ENCODE results near the gene ATP6V0A1. TPM values are rescaled to one million over a fixed set of nuclear protein-coding genes. Genes with fewer than 3 reads are reported as not detected.

The ATP6V0A1 gene
- total RNA-seq, 1 donor from 2014 or later: 109 TPM

DNA sequence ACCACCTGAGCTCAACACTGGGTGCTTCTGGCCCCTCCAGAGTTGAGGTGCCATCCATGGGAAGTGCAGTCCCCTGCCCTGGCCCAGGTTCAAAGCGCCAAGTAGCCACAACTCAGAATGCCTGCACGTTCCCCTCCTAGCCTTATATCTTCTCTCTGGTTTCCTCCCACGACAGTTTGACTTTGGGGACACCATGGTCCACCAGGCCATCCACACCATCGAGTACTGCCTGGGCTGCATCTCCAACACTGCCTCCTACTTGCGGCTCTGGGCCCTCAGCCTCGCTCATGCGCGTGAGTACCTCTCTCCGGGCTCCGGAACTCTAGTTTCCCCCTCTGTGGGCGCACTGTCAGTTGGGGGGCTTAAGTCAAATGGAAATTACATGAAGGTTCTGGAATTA lies 55.0 kb downstream of the ATP6V0A1 start:
- Histone ChIP-seq H3K27ac (peak overlapping the region; percentile 55), H3K27me3 (no peaks in the 10 kb centered on the region), H3K9me3 (no peaks in the 10 kb centered on the region), H3K36me3 (peaks cover 47% of the 10 kb centered on the region), H3K4me3 (no peak overlapping the region), H3K4me1 (peaks cover 32% of the 10 kb centered on the region)
- intact Hi-C loops (cut with DNase I): loop anchor here (5.0 to 10.0 kb wide), 2 partner anchors 86 to 209 kb away; no protein-coding TSS in a partner anchor
- no peak for DNase-seq
- no peak for ATAC-seq
- TF ChIP-seq, protein P1, sequence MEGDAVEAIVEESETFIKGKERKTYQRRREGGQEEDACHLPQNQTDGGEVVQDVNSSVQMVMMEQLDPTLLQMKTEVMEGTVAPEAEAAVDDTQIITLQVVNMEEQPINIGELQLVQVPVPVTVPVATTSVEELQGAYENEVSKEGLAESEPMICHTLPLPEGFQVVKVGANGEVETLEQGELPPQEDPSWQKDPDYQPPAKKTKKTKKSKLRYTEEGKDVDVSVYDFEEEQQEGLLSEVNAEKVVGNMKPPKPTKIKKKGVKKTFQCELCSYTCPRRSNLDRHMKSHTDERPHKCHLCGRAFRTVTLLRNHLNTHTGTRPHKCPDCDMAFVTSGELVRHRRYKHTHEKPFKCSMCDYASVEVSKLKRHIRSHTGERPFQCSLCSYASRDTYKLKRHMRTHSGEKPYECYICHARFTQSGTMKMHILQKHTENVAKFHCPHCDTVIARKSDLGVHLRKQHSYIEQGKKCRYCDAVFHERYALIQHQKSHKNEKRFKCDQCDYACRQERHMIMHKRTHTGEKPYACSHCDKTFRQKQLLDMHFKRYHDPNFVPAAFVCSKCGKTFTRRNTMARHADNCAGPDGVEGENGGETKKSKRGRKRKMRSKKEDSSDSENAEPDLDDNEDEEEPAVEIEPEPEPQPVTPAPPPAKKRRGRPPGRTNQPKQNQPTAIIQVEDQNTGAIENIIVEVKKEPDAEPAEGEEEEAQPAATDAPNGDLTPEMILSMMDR (IDR thresholded peaks at IDR 0.05): no peak

DNA sequence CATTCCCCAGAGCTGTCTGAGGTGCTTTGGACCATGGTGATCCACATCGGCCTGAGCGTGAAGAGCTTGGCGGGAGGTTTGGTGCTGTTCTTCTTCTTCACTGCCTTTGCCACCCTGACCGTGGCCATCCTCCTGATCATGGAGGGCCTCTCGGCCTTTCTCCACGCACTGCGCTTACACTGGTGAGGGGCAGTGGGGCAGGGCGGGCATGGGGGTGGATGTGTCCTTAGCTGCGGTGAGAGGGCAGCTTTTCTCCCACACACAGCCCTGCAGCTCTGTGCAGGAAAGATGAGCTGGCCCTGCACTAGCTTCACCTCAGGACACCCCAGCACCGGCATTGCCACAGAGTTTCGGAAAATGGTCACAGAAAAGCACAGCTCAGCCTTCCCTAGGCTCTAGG lies 55.6 kb downstream of the ATP6V0A1 start:
- intact Hi-C loops (cut with DNase I): loop anchor here (5.0 to 10.0 kb wide), 2 partner anchors 87 to 209 kb away; no protein-coding TSS in a partner anchor
- DNase-seq: no peak
- Histone ChIP-seq H3K4me1 (peaks cover 38% of the 10 kb centered on the region), H3K27me3 (no peaks in the 10 kb centered on the region), H3K27ac (no peak overlapping the region), H3K9me3 (no peaks in the 10 kb centered on the region), H3K36me3 (peaks cover 42% of the 10 kb centered on the region), H3K4me3 (no peak overlapping the region)
- TF ChIP-seq, protein P1 (IDR thresholded peaks at IDR 0.05): no peak
- ATAC-seq: no peak

DNA sequence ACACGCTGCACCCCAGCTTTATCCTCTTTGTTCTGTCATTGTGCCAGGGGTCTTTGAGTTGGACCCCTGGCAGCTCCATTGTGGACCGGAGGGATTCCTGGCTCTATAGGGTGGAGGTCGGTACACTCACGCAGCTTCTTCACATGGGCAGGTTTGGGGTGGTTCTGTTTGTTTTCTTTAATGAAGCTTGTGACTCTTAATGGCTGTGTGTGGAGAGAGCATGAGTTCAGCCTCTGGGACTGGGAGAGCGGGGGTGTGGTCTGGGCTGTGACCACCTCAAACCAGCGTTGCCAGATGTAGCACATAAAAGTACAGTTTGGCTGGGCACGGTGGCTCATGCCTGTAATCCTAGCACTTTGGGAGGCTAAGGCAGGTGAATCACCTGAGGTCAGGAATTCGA lies 56.2 kb downstream of the ATP6V0A1 start:
- H3K4me1 ChIP-seq: peaks cover 44% of the 10 kb centered on the region
- H3K4me3 ChIP-seq: no peak overlapping the region
- H3K27ac ChIP-seq: no peak overlapping the region
- TF ChIP-seq, protein P1 (IDR thresholded peaks at IDR 0.05): no peak
- intact Hi-C loops (cut with DNase I): loop anchor here (5.0 to 10.0 kb wide), 2 partner anchors 88 to 210 kb away; no protein-coding TSS in a partner anchor
- no peaks in the 10 kb centered on the region for H3K9me3 ChIP-seq
- no peaks in the 10 kb centered on the region for H3K27me3 ChIP-seq
- no peak for ATAC-seq
- peaks cover 36% of the 10 kb centered on the region for H3K36me3 ChIP-seq
- peak; percentile 13 for DNase-seq

DNA sequence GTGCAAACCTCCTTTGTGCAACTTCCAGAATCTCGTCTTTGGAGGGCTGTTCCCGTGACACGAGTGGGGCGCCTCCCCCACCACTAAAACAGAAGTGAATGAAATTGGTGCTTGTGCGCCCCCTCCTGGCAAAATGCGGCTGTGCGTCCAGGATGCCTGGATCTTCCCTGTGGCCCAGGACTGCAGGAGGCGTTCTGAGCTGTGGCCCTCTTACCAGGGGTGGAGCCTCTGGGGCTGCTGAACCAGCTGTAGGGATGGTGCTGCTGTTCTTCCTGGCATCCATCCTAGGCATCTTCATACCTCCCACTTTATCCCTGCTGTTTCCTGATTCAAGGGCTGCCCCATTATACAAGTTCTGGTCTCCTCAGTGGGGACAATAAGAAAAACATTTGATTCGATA lies 58.8 kb downstream of the ATP6V0A1 start:
- DNase-seq (peak; percentile 92), ATAC-seq (peak; percentile 87)
- Histone ChIP-seq H3K4me1 (peaks cover 65% of the 10 kb centered on the region), H3K27me3 (no peaks in the 10 kb centered on the region), H3K36me3 (peaks cover 29% of the 10 kb centered on the region), H3K4me3 (no peak overlapping the region), H3K9me3 (no peaks in the 10 kb centered on the region), H3K27ac (peak overlapping the region; percentile 81)
- intact Hi-C loops (cut with DNase I): loop anchor here (10.0 kb wide), 1 partner anchor 213 kb away; no protein-coding TSS in a partner anchor
- TF ChIP-seq, protein P1 (IDR thresholded peaks at IDR 0.05): peak; percentile 95

DNA sequence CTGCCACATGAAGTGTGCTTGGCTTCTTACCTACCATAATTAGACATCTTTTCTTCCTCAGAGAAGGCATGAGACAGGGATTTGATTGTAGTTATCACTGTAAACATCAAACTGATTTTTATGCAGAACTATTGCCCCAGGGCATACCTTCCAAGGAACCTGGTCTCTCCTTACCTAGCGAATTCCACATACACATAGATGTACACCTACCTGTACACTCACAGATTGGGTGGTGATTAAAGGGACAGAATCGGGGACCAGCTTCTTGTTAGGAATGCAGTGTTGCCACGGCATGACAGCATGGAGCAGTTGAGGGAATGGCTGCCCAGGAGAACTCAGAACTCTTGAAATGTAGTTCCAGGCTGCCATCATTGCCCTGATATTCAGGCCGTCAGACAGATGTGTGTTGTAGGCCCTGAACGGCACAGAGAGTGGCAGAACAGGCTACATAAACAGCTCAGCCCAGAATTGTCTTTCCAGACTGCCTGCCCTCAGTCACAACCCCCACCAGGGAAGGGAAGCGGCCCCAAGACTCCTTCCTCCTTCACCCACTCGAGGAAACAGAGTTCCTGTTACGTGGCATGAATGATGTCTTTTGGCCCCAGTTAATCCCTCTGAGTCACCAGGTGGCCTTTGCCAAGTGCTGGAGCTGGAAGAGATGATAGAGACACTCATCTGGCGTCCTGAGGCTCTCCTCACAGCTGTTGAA lies 59.5 kb downstream of the ATP6V0A1 start:
- H3K9me3 ChIP-seq: no peaks in the 10 kb centered on the region
- peak overlapping the region; percentile 81 for H3K27ac ChIP-seq
- intact Hi-C loops (cut with DNase I): loop anchor here (10.0 kb wide), 1 partner anchor 213 kb away; no protein-coding TSS in a partner anchor
- ATAC-seq (peak; percentile 71), DNase-seq (peak; percentile 76)
- H3K4me3 ChIP-seq: no peak overlapping the region
- H3K4me1 ChIP-seq: peaks cover 68% of the 10 kb centered on the region
- no peaks in the 10 kb centered on the region for H3K27me3 ChIP-seq
- TF ChIP-seq, protein P1 (IDR thresholded peaks at IDR 0.05): no peak
- H3K36me3 ChIP-seq: peaks cover 29% of the 10 kb centered on the region

Data from upper lobe of right lung (tissue), 1 donor.